ENCODE results near the gene FIS1.
"Not testable (repeated sequence)": the region's sequence is repeated elsewhere in the genome, so short reads cannot be mapped to it uniquely, and the experiment has no call there.

GRCh38 chr7:101203740-101204738 is 40.8 kb downstream of the FIS1 start:
- TF ChIP-seq POLR2A, CTCF (IDR thresholded peaks at IDR 0.05): not testable (repeated sequence)
